B cell (primary cell): ENCODE results near the gene EPB41L5.

ENCODE experiments used
- CTCF ChIP-seq: fragments of 200-600 bp; IDR thresholded peaks from one replicate; pipeline ENCODE4 v1.8.0; 2022; ENCODE audit warnings: antibody characterized with exemption, mild to moderate bottlenecking
- EZH2 ChIP-seq: IDR thresholded peaks from 2 replicates; pipeline ENCODE4 v1.6.1; 2012; ENCODE audit warnings: borderline replicate concordance, low read depth, mild to moderate bottlenecking, moderate library complexity, low read length; ENCODE audit not compliant: insufficient read depth, poor library complexity, severe bottlenecking

GRCh38 chr2:120118471-120118870 lies 105.6 kb downstream of the EPB41L5 start:
- TF ChIP-seq CTCF: no peak
- no peak for TF ChIP-seq EZH2
